Fibroblast of the aortic adventitia (primary cell): ENCODE results near the gene DYNC2LI1. TPM values are rescaled to one million over a fixed set of nuclear protein-coding genes. Genes with fewer than 3 reads are reported as not detected.

Source experiments
- DNase-seq: peaks from one replicate; pipeline ENCODE4 v3.0.0-alpha.2; 2010; ENCODE audit warnings: low read depth
- H3K4me3 ChIP-seq: 2 replicates; pipeline ENCODE4 v1.5.1; 2011; ENCODE audit warnings: low read depth, mild to moderate bottlenecking, control low read depth, low read length, moderate library complexity
- total RNA-seq: library from RNA; depleted of rRNA; stranded (reverse); fragments of >200 nt; gene quantifications from 2 replicates; pipeline ENCODE4 v1.2.3, GENCODE V29; 2012; ENCODE audit warnings: low replicate concordance
- TF ChIP-seq, protein P1 (sequence below): IDR thresholded peaks from 2 replicates; pipeline ENCODE4 v1.5.1; 2011; ENCODE audit warnings: mild to moderate bottlenecking, low read length, control low read depth, inconsistent platforms; ENCODE audit not compliant: insufficient read depth

Gene DYNC2LI1
- total RNA-seq, 1 donor: 27.4 TPM

DNA sequence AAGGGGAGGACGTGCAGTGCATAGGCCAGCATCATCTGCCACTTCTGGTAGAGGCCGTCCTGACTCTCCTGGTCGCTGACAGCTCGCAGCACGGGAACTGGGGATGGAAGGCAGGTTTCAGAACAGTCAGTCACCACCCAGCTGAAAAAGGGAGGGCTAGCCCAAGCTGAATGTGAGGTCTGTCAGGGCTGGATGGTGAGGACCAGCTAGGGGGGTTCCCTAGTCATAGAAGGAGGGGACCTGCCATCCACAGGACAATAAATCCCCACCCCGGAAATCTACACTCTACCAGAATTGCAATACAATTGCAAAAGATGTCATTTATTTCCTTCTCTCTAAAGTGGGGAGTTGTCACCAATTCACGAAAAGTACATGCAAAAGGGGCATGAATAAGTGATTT, 49.0 kb downstream of the DYNC2LI1 start:
- TF ChIP-seq, protein P1, sequence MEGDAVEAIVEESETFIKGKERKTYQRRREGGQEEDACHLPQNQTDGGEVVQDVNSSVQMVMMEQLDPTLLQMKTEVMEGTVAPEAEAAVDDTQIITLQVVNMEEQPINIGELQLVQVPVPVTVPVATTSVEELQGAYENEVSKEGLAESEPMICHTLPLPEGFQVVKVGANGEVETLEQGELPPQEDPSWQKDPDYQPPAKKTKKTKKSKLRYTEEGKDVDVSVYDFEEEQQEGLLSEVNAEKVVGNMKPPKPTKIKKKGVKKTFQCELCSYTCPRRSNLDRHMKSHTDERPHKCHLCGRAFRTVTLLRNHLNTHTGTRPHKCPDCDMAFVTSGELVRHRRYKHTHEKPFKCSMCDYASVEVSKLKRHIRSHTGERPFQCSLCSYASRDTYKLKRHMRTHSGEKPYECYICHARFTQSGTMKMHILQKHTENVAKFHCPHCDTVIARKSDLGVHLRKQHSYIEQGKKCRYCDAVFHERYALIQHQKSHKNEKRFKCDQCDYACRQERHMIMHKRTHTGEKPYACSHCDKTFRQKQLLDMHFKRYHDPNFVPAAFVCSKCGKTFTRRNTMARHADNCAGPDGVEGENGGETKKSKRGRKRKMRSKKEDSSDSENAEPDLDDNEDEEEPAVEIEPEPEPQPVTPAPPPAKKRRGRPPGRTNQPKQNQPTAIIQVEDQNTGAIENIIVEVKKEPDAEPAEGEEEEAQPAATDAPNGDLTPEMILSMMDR: no peak
- H3K4me3 ChIP-seq: no peak overlapping the region
- DNase-seq: no peak

DNA sequence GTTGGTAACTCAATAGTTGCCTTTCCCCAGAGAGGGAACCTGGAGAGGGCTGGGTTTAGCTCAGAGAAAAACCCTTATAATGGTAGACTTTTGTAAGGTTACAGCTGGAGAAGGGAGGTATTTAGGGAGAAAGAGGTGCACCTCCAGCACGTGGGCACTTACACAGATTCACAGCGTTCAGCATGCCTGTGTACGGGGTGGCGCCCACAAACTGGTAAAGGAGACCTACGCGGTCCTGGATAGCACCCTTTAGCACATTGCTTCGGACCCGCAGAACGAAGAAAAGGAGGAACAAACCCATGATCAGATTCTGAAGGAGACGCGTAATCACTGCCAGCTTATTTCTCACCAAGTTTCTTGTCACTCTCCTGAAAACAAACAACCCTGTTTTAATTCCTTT, 49.9 kb downstream of the DYNC2LI1 start:
- DNase-seq: no peak
- TF ChIP-seq, protein P1: no peak
- H3K4me3 ChIP-seq: no peak overlapping the region

DNA sequence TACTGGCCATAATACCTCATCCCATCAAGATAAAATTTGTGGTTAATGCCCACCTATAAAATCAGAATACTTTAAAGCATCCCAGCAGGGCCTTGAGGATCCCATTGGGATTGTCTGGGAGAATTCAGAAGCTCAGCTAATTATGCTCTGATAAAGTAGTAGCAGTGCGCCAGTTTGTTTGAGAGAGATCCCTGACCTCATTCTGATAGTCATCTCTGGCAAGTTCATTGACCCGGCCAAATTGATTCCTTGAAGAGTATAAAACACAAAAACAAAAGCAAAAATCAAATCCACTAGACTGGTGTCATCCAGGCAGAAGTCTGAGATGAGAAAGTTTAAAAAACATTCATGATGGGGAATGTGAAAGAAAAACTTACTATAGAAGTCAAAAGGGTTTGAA, 50.7 kb downstream of the DYNC2LI1 start:
- TF ChIP-seq, protein P1: no peak
- DNase-seq: no peak
- no peak overlapping the region for H3K4me3 ChIP-seq

GRCh38 chr2:43824951-43825493, 51.2 kb downstream of the DYNC2LI1 start:
- TF ChIP-seq, protein P1: no peak
- DNase-seq: no peak
- H3K4me3 ChIP-seq: no peak overlapping the region

DNA sequence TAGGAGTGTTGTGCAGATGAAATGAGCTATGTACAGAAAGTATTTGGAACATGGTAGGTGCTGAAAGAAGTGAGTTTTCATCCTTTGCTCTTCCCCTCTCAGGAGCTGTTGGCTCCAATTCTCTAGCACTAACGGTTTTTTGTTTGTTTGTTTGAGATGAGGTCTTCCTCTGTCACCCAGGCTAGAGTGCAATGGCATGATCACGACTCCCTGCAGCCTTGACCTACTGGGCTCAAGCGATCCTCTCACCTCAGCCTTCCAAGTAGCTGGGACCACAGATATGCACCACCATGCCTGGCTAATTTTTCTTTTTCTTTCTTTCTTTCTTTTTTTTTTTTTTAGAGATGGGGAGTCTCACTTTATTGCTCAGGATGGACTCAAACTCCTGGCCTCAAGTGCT, 52.0 kb downstream of the DYNC2LI1 start:
- DNase-seq: no peak
- no peak overlapping the region for H3K4me3 ChIP-seq
- TF ChIP-seq, protein P1: no peak

DNA sequence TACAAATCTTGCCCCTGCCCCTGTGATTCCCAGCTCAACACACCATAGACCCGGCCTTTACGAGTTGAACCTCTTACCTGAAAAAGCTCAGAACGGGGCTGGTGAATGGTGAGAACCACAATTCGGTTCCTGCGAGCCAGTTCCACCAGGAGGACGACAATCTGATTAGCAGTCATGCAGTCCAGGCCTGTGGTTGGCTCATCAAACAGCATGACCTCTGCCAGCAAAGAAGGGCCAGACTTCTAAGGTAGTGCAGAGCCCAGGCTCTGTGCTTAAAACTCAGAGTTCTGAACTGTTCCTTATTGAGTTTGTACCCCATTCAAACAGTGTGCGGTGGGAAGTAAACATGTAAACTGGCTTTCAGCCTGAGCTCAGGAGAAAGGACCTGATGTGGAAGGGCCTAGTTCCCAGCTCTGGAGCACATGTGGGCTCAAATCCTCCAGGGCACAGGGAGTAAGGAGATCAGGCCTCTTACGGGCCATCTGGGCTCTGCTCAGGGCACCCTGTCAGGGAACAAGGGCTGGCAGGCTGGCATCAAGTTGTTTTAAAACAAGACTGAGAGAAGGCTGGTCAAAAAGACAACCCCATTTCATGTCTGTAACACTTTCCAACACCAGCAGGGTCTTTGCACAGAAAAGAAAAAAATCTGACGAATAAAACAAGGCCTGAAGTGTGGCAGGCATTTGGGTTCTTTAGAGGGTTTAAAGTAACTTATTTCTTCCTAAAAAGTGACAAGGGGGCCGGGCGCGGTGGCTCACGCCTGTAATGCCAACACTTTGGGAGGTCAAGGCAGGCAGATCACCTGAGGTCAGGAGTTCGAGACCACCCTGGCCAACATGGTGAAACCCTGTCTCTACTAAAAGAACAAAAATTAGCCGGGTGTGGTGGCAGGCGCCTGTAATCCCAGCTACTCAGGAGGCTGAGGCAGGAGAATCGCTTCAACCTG, 52.7 kb downstream of the DYNC2LI1 start:
- TF ChIP-seq, protein P1: no peak
- H3K4me3 ChIP-seq: no peak overlapping the region
- no peak for DNase-seq
